ENCODE measurements around the gene HES1. TPM values are rescaled to one million over a fixed set of nuclear protein-coding genes. Genes with fewer than 3 reads are reported as not detected.

The HES1 gene
- total and polyA plus RNA-seq, 10 of the 15 experiments (the other 5 are each of a cell fraction or from before 2014, with no cell fraction given), result 0.46 to 5.3 (median 2.3) TPM

- in situ Hi-C loops (cut with MboI) (no loop called here), intact Hi-C loops (cut with micrococcal nuclease; ENCODE audit: unreplicated experiment) (no loop called here)
- Histone ChIP-seq H3K36me3 (ENCODE audit: control insufficient read depth in 2 of 2, insufficient read depth in 2 of 2, low read length in 1 of 2) (no peaks in the 10 kb centered on the region), H3K9ac (ENCODE audit: control insufficient read depth, insufficient read depth, low read length) (no peak overlapping the region), H3K4me1 (ENCODE audit: control insufficient read depth, insufficient read depth, low read length) (no peaks in the 10 kb centered on the region), H3K4me2 (ENCODE audit: control insufficient read depth, insufficient read depth) (no peak overlapping the region), H3K79me2 (ENCODE audit: control insufficient read depth, insufficient read depth, low read length) (no peaks in the 10 kb centered on the region), H3K27me3 (replicated peaks in 1 of 2; ENCODE audit: control insufficient read depth in 2 of 2, insufficient read depth in 2 of 2, low read length in 1 of 2) (no peaks in the 10 kb centered on the region; a peak in 1 of 4 replicates), H4K20me1 (ENCODE audit: control insufficient read depth, insufficient read depth) (no peaks in the 10 kb centered on the region), H3K9me3 (replicated peaks; ENCODE audit: control insufficient read depth, insufficient read depth, low read length) (no peaks in the 10 kb centered on the region), H3K27ac (ENCODE audit: control insufficient read depth, insufficient read depth) (no peak overlapping the region), H2AFZ (ENCODE audit: control insufficient read depth, low read depth, low read length) (no peak overlapping the region), H3K4me3 (no peak overlapping the region)
- ChIA-PET POLR2A (no interaction called here), SMC1A (ENCODE audit: uncharacterized antibody, unreplicated experiment) (no interaction called here), CTCF (interaction anchor here (0.6 kb wide), 1 partner anchor 146 kb away, joined by 5 read pairs; no protein-coding TSS in a partner anchor), RAD21 (ENCODE audit: unreplicated experiment) (interaction anchor here (0.6 kb wide), 1 partner anchor 146 kb away, joined by 3 read pairs; no protein-coding TSS in a partner anchor)
- DNase-seq (ENCODE audit: low read depth, low spot score) (no peak), FAIRE-seq (no peak), ATAC-seq (no peak)
- 64% methylated on average over 10 of the region's 10 CpGs for WGBS (ENCODE audit: insufficient coverage, insufficient replicate concordance, low lambda C conversion rate, missing lambda C conversion rate)
- BruUV-seq (replicated peaks), result no TSS peak
- TF ChIP-seq PKNOX1 (IDR thresholded peaks at IDR 0.05) (no peak), POLR2AphosphoS5 (IDR thresholded peaks at IDR 0.05; ENCODE audit: low read length) (no peak), REST (IDR thresholded peaks at IDR 0.05; ENCODE audit: low read depth, low read length) (no peak), CTCF (IDR thresholded peaks at IDR 0.05 in 2 of 3, conservative IDR thresholded peaks at IDR 0.05 in 1 of 3; ENCODE audit: control insufficient read depth in 2 of 3, extremely low read depth in 1 of 3, insufficient read depth in 1 of 3, low read depth in 3 of 3, low read length in 3 of 3) (no peak), POU2F2 (IDR thresholded peaks at IDR 0.05; ENCODE audit: borderline replicate concordance, low read depth, low read length) (no peak), E2F8 (IDR thresholded peaks at IDR 0.05; ENCODE audit: low read depth, partially characterized antibody) (no peak), CHD1 (IDR thresholded peaks at IDR 0.05; ENCODE audit: low read depth, low read length) (no peak), BRCA1 (IDR thresholded peaks at IDR 0.05; ENCODE audit: low read depth, low read length) (no peak), CBFB (IDR thresholded peaks at IDR 0.05; ENCODE audit: low read depth) (no peak), TCF3 (IDR thresholded peaks at IDR 0.05; ENCODE audit: borderline replicate concordance, insufficient read depth, low read depth, low read length) (no peak), MTA2 (IDR thresholded peaks at IDR 0.05; ENCODE audit: low read depth) (no peak), MAX (IDR thresholded peaks at IDR 0.05; ENCODE audit: low read depth, low read length) (no peak), SUPT20H (IDR thresholded peaks at IDR 0.05; ENCODE audit: borderline replicate concordance, control insufficient read depth, low read depth, low read length) (no peak)
Measured at GRCh38 chr3:194169595-194169994, 33.6 kb downstream of the HES1 start.

Data from GM12878 (cell line).